ENCODE measurements around the gene KCNAB2. TPM values are rescaled to one million over a fixed set of nuclear protein-coding genes. Genes with fewer than 3 reads are reported as not detected.

KCNAB2 gene
- total RNA-seq, 1 experiment from 2014 or later, result 3.4 TPM

GRCh38 chr1:6099297-6099696 is 53.6 kb downstream of the KCNAB2 start:
- H3K9me3 ChIP-seq (replicated peaks), result no peaks in the 10 kb centered on the region
- DNase-seq (ENCODE audit: low read depth in 1 of 2, low spot score in 2 of 2), result no peak
- H3K4me1 ChIP-seq (replicated peaks), result peaks cover 9% of the 10 kb centered on the region
- H3K27ac ChIP-seq, result no peak overlapping the region
- no peak overlapping the region for H3K4me3 ChIP-seq
- H3K27me3 ChIP-seq (replicated peaks), result no peaks in the 10 kb centered on the region
- no peaks in the 10 kb centered on the region for H3K36me3 ChIP-seq

- no peak for DNase-seq (ENCODE audit: low read depth in 1 of 2, low spot score in 2 of 2)
- H3K4me3 ChIP-seq, result no peak overlapping the region
- peaks cover 9% of the 10 kb centered on the region for H3K4me1 ChIP-seq (replicated peaks)
- no peaks in the 10 kb centered on the region for H3K27me3 ChIP-seq (replicated peaks)
- H3K27ac ChIP-seq, result no peak overlapping the region
- no peaks in the 10 kb centered on the region for H3K9me3 ChIP-seq (replicated peaks)
- H3K36me3 ChIP-seq, result no peaks in the 10 kb centered on the region
Observed at GRCh38 chr1:6099787-6100765, 54.4 kb downstream of the KCNAB2 start.

DNA sequence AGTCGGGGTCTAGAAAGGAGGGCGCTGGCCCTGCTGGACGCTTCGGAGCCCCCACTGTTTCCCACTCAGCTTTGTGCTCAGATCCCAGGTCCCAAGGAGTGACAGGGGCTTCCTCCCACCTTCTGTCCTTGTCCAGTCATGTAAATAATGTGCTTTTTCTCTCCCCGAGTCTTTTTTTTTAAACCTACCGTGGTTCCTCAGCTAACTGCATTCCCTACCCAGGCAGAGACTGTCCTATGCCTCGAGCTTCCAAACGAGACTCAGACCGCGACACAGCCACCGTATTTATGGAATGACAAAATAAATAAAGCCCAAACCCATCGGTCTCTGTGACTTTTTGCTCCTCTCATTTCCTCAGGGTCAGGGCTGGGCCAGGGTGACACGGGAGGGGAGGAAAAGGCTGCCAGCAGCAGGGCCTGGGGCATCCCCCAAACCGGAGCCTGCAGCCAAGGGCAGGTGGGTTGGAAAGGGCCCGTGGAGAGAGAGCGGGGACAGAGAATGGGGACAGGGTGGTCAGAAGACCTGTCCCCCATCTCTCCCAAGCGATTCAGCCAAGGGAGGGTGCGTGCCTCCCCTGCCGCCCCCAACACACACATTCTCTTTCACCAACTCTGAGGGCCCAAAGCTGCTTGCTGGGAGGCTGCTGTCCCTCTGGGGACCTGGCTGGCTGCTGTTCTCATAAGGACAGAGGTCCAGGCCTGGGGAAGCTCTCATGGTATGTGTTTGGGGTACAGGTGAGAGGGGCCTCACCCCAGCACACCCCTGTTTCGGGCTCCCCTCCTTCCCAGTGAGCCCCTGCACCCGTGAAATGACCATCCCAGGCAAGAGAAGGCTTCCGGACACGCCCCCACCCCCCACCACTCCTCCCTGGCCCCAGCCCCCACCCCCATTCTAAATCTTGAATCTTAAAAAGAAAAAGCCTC is 55.4 kb downstream of the KCNAB2 start:
- no peak for DNase-seq (ENCODE audit: low read depth in 1 of 2, low spot score in 2 of 2)

DNA sequence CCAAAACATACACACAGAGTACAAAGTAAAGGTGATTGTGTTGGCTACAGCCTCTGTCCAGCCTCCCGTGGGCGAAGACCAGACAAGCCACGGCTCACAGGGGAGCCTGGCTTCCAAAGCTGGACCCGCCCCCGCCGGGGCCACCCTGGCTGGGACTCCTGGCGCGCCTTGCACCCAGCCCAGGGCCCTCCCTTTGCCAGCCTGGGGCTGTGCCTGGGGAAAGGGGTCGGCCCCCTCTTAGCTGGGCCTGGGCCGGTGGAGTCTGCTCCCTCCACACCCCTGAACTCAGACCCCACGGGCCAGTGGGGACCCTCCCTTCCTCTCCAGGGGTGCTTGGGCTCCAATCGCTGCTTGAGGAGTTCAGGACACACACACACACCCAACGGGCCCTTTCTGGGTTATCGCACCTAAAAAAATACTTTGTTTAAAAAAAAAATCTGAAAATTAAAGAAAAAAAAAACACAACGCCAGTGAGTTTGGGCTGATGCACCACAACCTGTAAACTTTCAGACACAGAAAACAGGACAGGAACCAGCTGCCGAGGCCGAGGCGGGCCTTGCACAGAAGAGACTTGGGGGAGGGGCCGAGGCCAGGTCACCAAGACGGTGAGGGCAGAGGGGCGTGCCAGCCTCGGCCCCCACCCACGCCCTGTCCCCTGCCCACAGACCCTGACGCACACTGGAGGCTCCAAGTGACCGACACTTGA is 56.3 kb downstream of the KCNAB2 start:
- H3K4me1 ChIP-seq (replicated peaks), result peaks cover 9% of the 10 kb centered on the region
- no peak overlapping the region for H3K27ac ChIP-seq
- no peaks in the 10 kb centered on the region for H3K36me3 ChIP-seq
- H3K27me3 ChIP-seq (replicated peaks), result no peaks in the 10 kb centered on the region
- H3K4me3 ChIP-seq, result no peak overlapping the region
- no peak for DNase-seq (ENCODE audit: low read depth in 1 of 2, low spot score in 2 of 2)
- H3K9me3 ChIP-seq (replicated peaks), result no peaks in the 10 kb centered on the region

More for the DNA sequence above, 55.4 kb downstream of the KCNAB2 start:
- Histone ChIP-seq H3K27ac (no peak overlapping the region), H3K4me1 (replicated peaks) (peaks cover 9% of the 10 kb centered on the region), H3K27me3 (replicated peaks) (no peaks in the 10 kb centered on the region), H3K9me3 (replicated peaks) (no peaks in the 10 kb centered on the region), H3K36me3 (no peaks in the 10 kb centered on the region), H3K4me3 (no peak overlapping the region)

DNA sequence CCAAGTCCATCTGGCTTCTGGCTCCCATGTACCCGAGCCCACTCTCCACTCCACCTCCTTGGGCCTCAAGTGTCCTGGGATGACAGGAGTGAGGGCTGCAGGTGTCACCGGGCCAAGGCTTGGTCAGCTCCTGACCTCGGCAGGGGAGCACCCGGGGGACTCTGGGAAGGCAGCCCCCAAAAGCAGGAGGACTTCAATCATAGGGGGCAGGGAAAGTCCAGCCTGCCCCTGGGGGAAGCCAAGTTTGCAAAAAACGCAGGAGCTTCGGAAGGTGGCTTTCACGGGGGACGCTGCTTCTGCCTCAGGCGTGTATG is 56.8 kb downstream of the KCNAB2 start:
- no peak overlapping the region for H3K4me3 ChIP-seq
- no peak for DNase-seq (ENCODE audit: low read depth in 1 of 2, low spot score in 2 of 2)
- no peaks in the 10 kb centered on the region for H3K36me3 ChIP-seq
- no peaks in the 10 kb centered on the region for H3K27me3 ChIP-seq (replicated peaks)
- H3K4me1 ChIP-seq (replicated peaks), result peaks cover 9% of the 10 kb centered on the region
- H3K27ac ChIP-seq, result no peak overlapping the region
- H3K9me3 ChIP-seq (replicated peaks), result no peaks in the 10 kb centered on the region

GRCh38 chr1:6103111-6103853 is 57.6 kb downstream of the KCNAB2 start:
- no peak overlapping the region for H3K27ac ChIP-seq
- no peak for DNase-seq (ENCODE audit: low read depth in 1 of 2, low spot score in 2 of 2)
- no peaks in the 10 kb centered on the region for H3K27me3 ChIP-seq (replicated peaks)
- no peaks in the 10 kb centered on the region for H3K36me3 ChIP-seq
- no peak overlapping the region for H3K4me3 ChIP-seq
- H3K9me3 ChIP-seq (replicated peaks), result no peaks in the 10 kb centered on the region
- H3K4me1 ChIP-seq (replicated peaks), result peaks cover 7% of the 10 kb centered on the region

DNA sequence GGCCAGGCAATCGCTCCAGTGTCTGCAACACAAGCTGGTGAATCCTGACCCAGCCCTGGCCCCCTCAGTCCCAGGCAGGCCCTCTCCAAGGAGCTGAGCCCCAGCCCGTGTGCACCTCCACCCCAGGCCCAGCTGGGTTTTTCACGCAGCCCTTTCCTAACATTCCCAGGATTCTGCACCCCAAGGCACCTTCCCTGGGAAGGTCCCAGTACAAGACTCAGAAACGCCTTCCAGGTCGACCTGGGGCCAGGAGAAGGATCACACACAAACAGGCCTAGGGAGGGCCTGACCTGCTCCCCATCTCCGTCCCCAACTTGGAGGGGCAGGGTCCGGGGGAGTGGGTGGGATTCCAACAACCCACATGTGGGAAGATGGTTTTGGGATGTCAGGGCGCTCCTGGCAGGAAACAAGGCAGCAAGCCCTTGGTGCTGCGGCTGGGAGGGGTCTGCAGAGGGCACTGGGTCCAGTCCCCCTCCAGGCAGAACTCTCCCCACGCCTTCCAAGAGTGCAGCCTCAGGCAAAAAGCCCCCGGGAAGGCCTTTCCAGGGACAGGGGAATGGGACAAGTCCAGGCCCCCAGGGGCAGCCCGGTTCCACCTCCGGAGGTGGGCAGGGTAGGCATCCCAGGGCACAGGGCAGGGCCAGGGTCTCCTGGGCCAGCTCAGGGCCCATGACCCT is 58.3 kb downstream of the KCNAB2 start:
- H3K4me1 ChIP-seq (replicated peaks), result no peaks in the 10 kb centered on the region; the same call in 1 of the 2 replicates
- no peak overlapping the region for H3K4me3 ChIP-seq
- no peak for DNase-seq (ENCODE audit: low read depth in 1 of 2, low spot score in 2 of 2)
- no peaks in the 10 kb centered on the region for H3K9me3 ChIP-seq (replicated peaks)
- no peaks in the 10 kb centered on the region for H3K27me3 ChIP-seq (replicated peaks)
- H3K36me3 ChIP-seq, result no peaks in the 10 kb centered on the region
- no peak overlapping the region for H3K27ac ChIP-seq

GRCh38 chr1:6104631-6105030 is 58.9 kb downstream of the KCNAB2 start:
- H3K36me3 ChIP-seq, result no peaks in the 10 kb centered on the region
- no peak overlapping the region for H3K27ac ChIP-seq
- no peak overlapping the region for H3K4me3 ChIP-seq
- no peaks in the 10 kb centered on the region for H3K27me3 ChIP-seq (replicated peaks)
- no peaks in the 10 kb centered on the region for H3K4me1 ChIP-seq (replicated peaks)
- no peaks in the 10 kb centered on the region for H3K9me3 ChIP-seq (replicated peaks)
- DNase-seq (ENCODE audit: low read depth in 1 of 2, low spot score in 2 of 2), result no peak

- no peaks in the 10 kb centered on the region for H3K9me3 ChIP-seq (replicated peaks)
- no peaks in the 10 kb centered on the region for H3K36me3 ChIP-seq
- no peak overlapping the region for H3K4me3 ChIP-seq
- DNase-seq (ENCODE audit: low read depth in 1 of 2, low spot score in 2 of 2), result no peak
- no peaks in the 10 kb centered on the region for H3K4me1 ChIP-seq (replicated peaks)
- H3K27me3 ChIP-seq (replicated peaks), result no peaks in the 10 kb centered on the region
- no peak overlapping the region for H3K27ac ChIP-seq
Observed at GRCh38 chr1:6105218-6105679, 59.6 kb downstream of the KCNAB2 start.

DNA sequence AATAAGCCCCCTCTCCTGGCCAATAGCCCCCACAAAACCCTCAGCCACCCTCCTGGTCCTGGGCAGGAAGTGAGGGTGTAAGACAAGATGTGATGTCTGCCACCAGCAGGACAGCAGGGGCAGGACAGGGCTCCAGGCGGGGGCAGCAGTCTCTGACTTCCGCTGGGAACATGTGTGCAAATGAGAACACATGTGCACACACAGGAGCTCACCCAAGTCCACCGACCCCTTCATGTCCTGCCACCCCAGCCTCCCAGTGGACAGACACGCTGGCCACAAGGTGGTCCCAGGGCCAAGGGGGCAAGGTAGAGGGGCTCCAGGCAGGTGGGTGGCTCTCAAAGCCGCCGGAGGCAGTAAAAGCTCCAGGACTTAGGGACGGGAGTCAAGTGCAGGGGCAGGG is 60.1 kb downstream of the KCNAB2 start:
- no peak overlapping the region for H3K27ac ChIP-seq
- no peaks in the 10 kb centered on the region for H3K36me3 ChIP-seq
- H3K4me3 ChIP-seq, result no peak overlapping the region
- H3K27me3 ChIP-seq (replicated peaks), result no peaks in the 10 kb centered on the region
- DNase-seq (ENCODE audit: low read depth in 1 of 2, low spot score in 2 of 2), result no peak
- H3K4me1 ChIP-seq (replicated peaks), result no peaks in the 10 kb centered on the region
- no peaks in the 10 kb centered on the region for H3K9me3 ChIP-seq (replicated peaks)

DNA sequence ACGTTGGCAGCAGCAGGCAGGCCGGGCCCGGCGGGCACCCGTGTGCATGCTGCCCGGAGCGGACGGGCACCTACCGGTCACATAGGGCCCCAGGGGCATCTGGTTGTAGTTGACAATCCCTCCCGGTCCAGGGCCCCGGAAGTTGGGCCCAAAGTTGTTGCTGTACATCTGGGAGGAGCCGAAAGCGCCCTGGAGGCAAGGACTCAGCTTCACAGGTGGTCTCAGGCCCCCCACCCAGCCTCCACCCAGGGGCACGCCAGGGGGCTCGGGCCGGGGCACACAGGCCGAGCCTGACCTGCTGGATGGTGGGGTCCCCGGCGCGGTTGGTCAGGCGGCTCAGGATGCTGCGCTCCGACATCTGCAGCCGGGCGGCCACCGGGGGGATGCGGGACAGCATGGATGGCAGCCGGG is 60.6 kb downstream of the KCNAB2 start:
- DNase-seq (ENCODE audit: low read depth in 1 of 2, low spot score in 2 of 2), result no peak
- Histone ChIP-seq H3K36me3 (no peaks in the 10 kb centered on the region), H3K4me1 (replicated peaks) (no peaks in the 10 kb centered on the region), H3K4me3 (no peak overlapping the region), H3K9me3 (replicated peaks) (no peaks in the 10 kb centered on the region), H3K27me3 (replicated peaks) (no peaks in the 10 kb centered on the region), H3K27ac (no peak overlapping the region)

DNA sequence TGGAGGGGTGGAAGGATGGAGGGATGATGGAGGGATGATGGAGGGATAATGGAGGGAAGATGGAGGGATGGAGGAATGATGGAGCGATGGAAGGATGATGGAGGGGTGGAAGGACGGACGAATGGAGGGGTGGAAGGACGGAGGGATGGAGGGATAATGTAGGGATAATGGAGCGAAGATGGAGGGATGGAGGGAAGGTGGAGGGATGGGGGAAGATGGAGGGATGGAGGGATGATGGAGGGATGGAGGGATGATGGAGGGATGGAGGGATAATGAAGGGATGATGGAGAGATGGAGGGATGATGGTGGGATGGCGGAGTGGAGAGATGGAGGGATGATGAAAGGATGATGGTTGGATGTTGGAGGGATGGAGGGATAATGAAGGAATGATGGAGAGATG is 61.3 kb downstream of the KCNAB2 start:
- Histone ChIP-seq H3K4me1 (replicated peaks) (peaks cover 6% of the 10 kb centered on the region), H3K9me3 (replicated peaks) (no peaks in the 10 kb centered on the region)

More for the DNA sequence above, 61.3 kb downstream of the KCNAB2 start:
- Histone ChIP-seq H3K27me3 (replicated peaks) (no peaks in the 10 kb centered on the region), H3K4me3 (no peak overlapping the region), H3K27ac (no peak overlapping the region), H3K36me3 (no peaks in the 10 kb centered on the region)
- no peak for DNase-seq (ENCODE audit: low read depth in 1 of 2, low spot score in 2 of 2)
